ENCODE measurements around the gene ROR2. TPM values are rescaled to one million over a fixed set of nuclear protein-coding genes. Genes with fewer than 3 reads are reported as not detected.

Gene ROR2
- total RNA-seq, 1 donor from 2014 or later: 0.74 TPM

GRCh38 chr9:91789941-91790340, 160.1 kb downstream of the ROR2 start:
- H3K4me3 ChIP-seq: no peak overlapping the region
- TF ChIP-seq, protein P1, sequence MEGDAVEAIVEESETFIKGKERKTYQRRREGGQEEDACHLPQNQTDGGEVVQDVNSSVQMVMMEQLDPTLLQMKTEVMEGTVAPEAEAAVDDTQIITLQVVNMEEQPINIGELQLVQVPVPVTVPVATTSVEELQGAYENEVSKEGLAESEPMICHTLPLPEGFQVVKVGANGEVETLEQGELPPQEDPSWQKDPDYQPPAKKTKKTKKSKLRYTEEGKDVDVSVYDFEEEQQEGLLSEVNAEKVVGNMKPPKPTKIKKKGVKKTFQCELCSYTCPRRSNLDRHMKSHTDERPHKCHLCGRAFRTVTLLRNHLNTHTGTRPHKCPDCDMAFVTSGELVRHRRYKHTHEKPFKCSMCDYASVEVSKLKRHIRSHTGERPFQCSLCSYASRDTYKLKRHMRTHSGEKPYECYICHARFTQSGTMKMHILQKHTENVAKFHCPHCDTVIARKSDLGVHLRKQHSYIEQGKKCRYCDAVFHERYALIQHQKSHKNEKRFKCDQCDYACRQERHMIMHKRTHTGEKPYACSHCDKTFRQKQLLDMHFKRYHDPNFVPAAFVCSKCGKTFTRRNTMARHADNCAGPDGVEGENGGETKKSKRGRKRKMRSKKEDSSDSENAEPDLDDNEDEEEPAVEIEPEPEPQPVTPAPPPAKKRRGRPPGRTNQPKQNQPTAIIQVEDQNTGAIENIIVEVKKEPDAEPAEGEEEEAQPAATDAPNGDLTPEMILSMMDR (IDR thresholded peaks at IDR 0.05; ENCODE audit: borderline replicate concordance): no peak
- no peaks in the 10 kb centered on the region for H3K36me3 ChIP-seq
- intact Hi-C loops (cut with micrococcal nuclease): no loop called here
- H3K27ac ChIP-seq (replicated peaks): no peak overlapping the region
- H3K4me1 ChIP-seq: no peaks in the 10 kb centered on the region
- peaks cover 28% of the 10 kb centered on the region for H3K9me3 ChIP-seq (replicated peaks)
- H3K27me3 ChIP-seq (ENCODE audit: low read depth): peaks cover 5% of the 10 kb centered on the region
- no peak for DNase-seq

GRCh38 chr9:91787931-91788330, 162.1 kb downstream of the ROR2 start:
- TF ChIP-seq, protein P1 (IDR thresholded peaks at IDR 0.05; ENCODE audit: borderline replicate concordance): no peak
- DNase-seq: no peak
- Histone ChIP-seq H3K9me3 (replicated peaks) (peaks cover 30% of the 10 kb centered on the region), H3K4me1 (no peaks in the 10 kb centered on the region), H3K36me3 (no peaks in the 10 kb centered on the region), H3K4me3 (no peak overlapping the region), H3K27me3 (ENCODE audit: low read depth) (peaks cover 25% of the 10 kb centered on the region), H3K27ac (replicated peaks) (no peak overlapping the region)
- intact Hi-C loops (cut with micrococcal nuclease): no loop called here

- Histone ChIP-seq H3K27ac (replicated peaks) (no peak overlapping the region), H3K4me3 (no peak overlapping the region), H3K9me3 (replicated peaks) (peaks cover 34% of the 10 kb centered on the region), H3K36me3 (no peaks in the 10 kb centered on the region), H3K4me1 (no peaks in the 10 kb centered on the region), H3K27me3 (ENCODE audit: low read depth) (peaks cover 27% of the 10 kb centered on the region)
- TF ChIP-seq, protein P1 (IDR thresholded peaks at IDR 0.05; ENCODE audit: borderline replicate concordance): no peak
- DNase-seq: no peak
- intact Hi-C loops (cut with micrococcal nuclease): no loop called here
These were observed 163.7 kb downstream of the ROR2 start for GRCh38 chr9:91786132-91786896.

DNA sequence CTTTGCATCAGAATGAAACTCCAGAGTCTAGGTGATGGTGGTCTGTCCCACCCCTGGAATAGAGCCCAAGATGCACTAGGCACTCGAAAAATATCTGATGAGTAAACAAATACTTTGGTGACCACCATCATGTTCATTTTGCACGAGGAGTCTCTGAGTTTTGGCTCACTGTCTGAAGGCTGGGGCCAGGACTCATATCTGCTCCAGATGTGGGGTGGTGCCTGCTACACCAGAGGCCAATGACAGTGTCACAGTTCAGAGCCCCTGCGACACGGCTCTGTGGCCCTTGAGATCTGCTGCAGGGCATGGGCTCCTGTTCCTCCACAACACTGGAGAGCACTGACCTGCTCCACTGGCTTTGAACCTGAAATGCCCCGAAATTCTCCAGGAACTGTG, 164.6 kb downstream of the ROR2 start:
- H3K27me3 ChIP-seq (ENCODE audit: low read depth): peaks cover 30% of the 10 kb centered on the region
- H3K36me3 ChIP-seq: no peaks in the 10 kb centered on the region
- H3K4me3 ChIP-seq: no peak overlapping the region
- no peak overlapping the region for H3K27ac ChIP-seq (replicated peaks)
- intact Hi-C loops (cut with micrococcal nuclease): no loop called here
- DNase-seq: no peak
- no peaks in the 10 kb centered on the region for H3K4me1 ChIP-seq
- H3K9me3 ChIP-seq (replicated peaks): peaks cover 34% of the 10 kb centered on the region
- TF ChIP-seq, protein P1 (IDR thresholded peaks at IDR 0.05; ENCODE audit: borderline replicate concordance): no peak

DNA sequence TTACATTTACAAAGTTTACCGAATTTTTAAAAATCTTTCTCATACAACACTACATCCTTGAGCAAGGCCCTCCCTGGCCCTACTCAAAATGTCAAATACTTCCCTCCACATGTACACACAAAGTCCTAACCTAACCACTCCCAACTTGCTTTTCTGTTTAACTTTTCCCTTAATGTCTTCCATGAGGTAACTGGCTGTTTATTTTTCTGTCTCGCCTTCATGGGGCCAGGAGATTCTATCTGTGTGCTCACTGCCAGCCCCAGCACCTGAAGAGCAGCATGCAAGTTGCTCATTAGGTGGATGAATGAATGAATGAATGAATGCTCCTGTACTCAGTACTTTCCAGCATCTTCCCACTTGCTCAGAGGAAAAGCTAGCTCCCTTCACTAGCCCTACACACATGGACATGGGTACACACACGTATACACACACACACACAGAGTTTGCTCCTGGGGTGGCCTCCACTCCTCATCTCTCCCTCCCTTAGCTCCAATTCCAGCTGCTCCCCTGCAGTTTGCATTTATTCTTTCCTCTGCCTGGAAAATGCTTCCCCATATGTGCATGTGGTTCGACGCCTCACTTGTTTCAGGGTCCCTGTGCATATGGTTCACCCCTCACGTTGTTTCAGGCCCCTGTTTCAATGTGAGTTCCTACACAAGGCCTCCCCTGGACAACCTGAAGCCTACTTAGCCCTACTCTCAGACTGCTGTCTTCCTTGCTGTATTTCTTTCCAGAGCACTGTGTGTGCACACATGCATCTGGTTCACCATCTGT, 165.2 kb downstream of the ROR2 start:
- intact Hi-C loops (cut with micrococcal nuclease): no loop called here
- H3K4me3 ChIP-seq: no peak overlapping the region
- peaks cover 33% of the 10 kb centered on the region for H3K27me3 ChIP-seq (ENCODE audit: low read depth)
- no peak for DNase-seq
- no peak overlapping the region for H3K27ac ChIP-seq (replicated peaks)
- peaks cover 34% of the 10 kb centered on the region for H3K9me3 ChIP-seq (replicated peaks)
- H3K36me3 ChIP-seq: no peaks in the 10 kb centered on the region
- H3K4me1 ChIP-seq: no peaks in the 10 kb centered on the region
- TF ChIP-seq, protein P1 (IDR thresholded peaks at IDR 0.05; ENCODE audit: borderline replicate concordance): no peak

All from left ventricle myocardium inferior (tissue), 1 donor.